Hepatocyte (in vitro differentiated cells): ENCODE data around the gene PACSIN2. TPM values are rescaled to one million over a fixed set of nuclear protein-coding genes. Genes with fewer than 3 reads are reported as not detected.

ENCODE experiments used
- DNase-seq: peaks from one replicate; pipeline ENCODE4 v3.0.0-alpha.2; 2016; ENCODE audit warnings: low spot score
- H2AFZ ChIP-seq: fragments of 200-600 bp; sonication (generic); 2 replicates; pipeline ENCODE4 v1.6.0; 2016; ENCODE audit warnings: antibody characterized with exemption, mild to moderate bottlenecking
- H3K27ac ChIP-seq: fragments of 200-600 bp; sonication (generic); 2 replicates; pipeline ENCODE4 v1.5.1; 2016; ENCODE audit warnings: mild to moderate bottlenecking
- H3K27me3 ChIP-seq: fragments of 200-600 bp; sonication (generic); 2 replicates; pipeline ENCODE4 v1.6.1; 2016
- H3K36me3 ChIP-seq: fragments of 200-600 bp; sonication (generic); replicated peaks from 2 replicates; pipeline ENCODE4 v1.5.1; 2016; ENCODE audit warnings: low read depth; ENCODE audit not compliant: insufficient read depth
- H3K4me1 ChIP-seq: fragments of 200-600 bp; sonication (generic); 2 replicates; pipeline ENCODE4 v1.5.1; 2016; ENCODE audit warnings: mild to moderate bottlenecking, moderate library complexity; ENCODE audit not compliant: insufficient read depth
- H3K4me2 ChIP-seq: fragments of 200-600 bp; sonication (generic); 2 replicates; pipeline ENCODE4 v1.6.0; 2016
- H3K4me3 ChIP-seq: fragments of 200-600 bp; sonication (generic); 2 replicates; pipeline ENCODE4 v1.5.1; 2016; ENCODE audit warnings: mild to moderate bottlenecking
- H3K79me2 ChIP-seq: fragments of 200-600 bp; sonication (generic); 2 replicates; pipeline ENCODE4 v1.6.0; 2017; ENCODE audit warnings: mild to moderate bottlenecking
- H3K9me2 ChIP-seq: fragments of 200-600 bp; sonication (generic); replicated peaks from 2 replicates; pipeline ENCODE4 v1.6.0; 2017; ENCODE audit warnings: mild to moderate bottlenecking; ENCODE audit not compliant: insufficient read depth
- H3K9me3 ChIP-seq: fragments of 200-600 bp; sonication (generic); 2 replicates; pipeline ENCODE4 v1.5.1; 2016; ENCODE audit warnings: low read depth, mild to moderate bottlenecking
- H4K20me1 ChIP-seq: fragments of 200-600 bp; sonication (generic); 2 replicates; pipeline ENCODE4 v1.6.0; 2016; ENCODE audit warnings: mild to moderate bottlenecking; ENCODE audit not compliant: insufficient read depth, poor library complexity, severe bottlenecking
- CTCF ChIP-seq: fragments of 200-600 bp; sonication (generic); IDR thresholded peaks from 2 replicates; pipeline ENCODE4 v1.5.1; 2016; ENCODE audit warnings: antibody characterized with exemption, mild to moderate bottlenecking; ENCODE audit not compliant: poor library complexity
- EZH2 ChIP-seq: fragments of 200-600 bp; sonication (generic); IDR thresholded peaks from 2 replicates; pipeline ENCODE4 v1.6.1; 2016; ENCODE audit warnings: antibody characterized with exemption, mild to moderate bottlenecking, borderline replicate concordance
- EZH2phosphoT487 ChIP-seq: fragments of 200-600 bp; sonication (generic); IDR thresholded peaks from one replicate; pipeline ENCODE4 v1.6.1; 2018; ENCODE audit warnings: antibody characterized with exemption, mild to moderate bottlenecking, low read depth, moderate library complexity; ENCODE audit not compliant: unreplicated experiment, severe bottlenecking
- WGBS: methylation state at CpG from one replicate; pipeline ENCODE4 v1.1.6; 2016; ENCODE audit warnings: low lambda C conversion rate; ENCODE audit errors: missing lambda C conversion rate; 5-methylcytosine and 5-hydroxymethylcytosine counted together
- polyA plus RNA-seq: library from polyadenylated mRNA; unstranded; fragments of >200 nt; fragmentation: Nextera tagmentation; extraction: Ambion mirVana; gene quantifications from 2 replicates; pipeline ENCODE4 v1.2.1, GENCODE V29; 2016
- total RNA-seq: library from RNA; depleted of rRNA; stranded (reverse); fragments of >200 nt; gene quantifications from 2 replicates; pipeline ENCODE4 v1.2.3, GENCODE V29; 2014

The PACSIN2 gene
- total and polyA plus RNA-seq, 2 experiments from 2014 or later: 77.7 to 86.3 TPM

GRCh38 chr22:43006753-43007152 is 8.2 kb downstream of the PACSIN2 start:
- Histone ChIP-seq H3K4me3 (no peak overlapping the region), H3K4me2 (peak overlapping the region; percentile 10), H4K20me1 (peaks cover 6% of the 10 kb centered on the region), H3K27ac (peak overlapping the region; percentile 89), H3K79me2 (peaks cover 91% of the 10 kb centered on the region), H3K4me1 (peaks cover 88% of the 10 kb centered on the region), H3K9me2 (no peaks in the 10 kb centered on the region), H3K27me3 (no peaks in the 10 kb centered on the region), H3K9me3 (no peaks in the 10 kb centered on the region), H2AFZ (no peak overlapping the region), H3K36me3 (no peaks in the 10 kb centered on the region)
- WGBS: 92% methylated on average over 7 of the region's 7 CpGs
- no peak for TF ChIP-seq CTCF
- no peak for TF ChIP-seq EZH2phosphoT487
- no peak for TF ChIP-seq EZH2
- peak; percentile 44 for DNase-seq

- Histone ChIP-seq H3K4me1 (peaks cover 88% of the 10 kb centered on the region), H3K4me3 (no peak overlapping the region), H3K36me3 (no peaks in the 10 kb centered on the region), H2AFZ (no peak overlapping the region), H3K9me3 (no peaks in the 10 kb centered on the region), H3K79me2 (peaks cover 92% of the 10 kb centered on the region), H3K27me3 (no peaks in the 10 kb centered on the region), H3K4me2 (no peak overlapping the region), H3K9me2 (no peaks in the 10 kb centered on the region), H3K27ac (peak overlapping the region; percentile 89), H4K20me1 (peaks cover 6% of the 10 kb centered on the region)
- TF ChIP-seq EZH2phosphoT487: no peak
- no peak for TF ChIP-seq CTCF
- TF ChIP-seq EZH2: no peak
- WGBS: 100% methylated on average over 5 of the region's 5 CpGs
- no peak for DNase-seq
These were observed 8.9 kb downstream of the PACSIN2 start for GRCh38 chr22:43006016-43006505.

GRCh38 chr22:43005106-43005505 is 9.8 kb downstream of the PACSIN2 start:
- no peaks in the 10 kb centered on the region for H3K27me3 ChIP-seq
- WGBS: 41% methylated on average over 2 of the region's 2 CpGs
- no peak for DNase-seq
- H3K4me2 ChIP-seq: peak overlapping the region; percentile 54
- peaks cover 9% of the 10 kb centered on the region for H4K20me1 ChIP-seq
- no peaks in the 10 kb centered on the region for H3K36me3 ChIP-seq
- peaks cover 94% of the 10 kb centered on the region for H3K79me2 ChIP-seq
- no peak overlapping the region for H2AFZ ChIP-seq
- H3K27ac ChIP-seq: peak overlapping the region; percentile 89
- H3K9me2 ChIP-seq: no peaks in the 10 kb centered on the region
- H3K4me1 ChIP-seq: peaks cover 91% of the 10 kb centered on the region
- H3K9me3 ChIP-seq: no peaks in the 10 kb centered on the region
- TF ChIP-seq EZH2: no peak
- TF ChIP-seq EZH2phosphoT487: no peak
- no peak for TF ChIP-seq CTCF
- H3K4me3 ChIP-seq: no peak overlapping the region
